ENCODE measurements around the gene RNASE13. TPM values are rescaled to one million over a fixed set of nuclear protein-coding genes. Genes with fewer than 3 reads are reported as not detected.

RNASE13 gene
- total RNA-seq, 1 experiment from 2014 or later = not detected

- DNase-seq (ENCODE audit: low spot score) = no peak
Measured at GRCh38 chr14:21066882-21067502, 32.4 kb upstream of the RNASE13 start.

GRCh38 chr14:21063479-21063878, 28.9 kb upstream of the RNASE13 start:
- no peak for DNase-seq (ENCODE audit: low spot score)

- no peak for DNase-seq (ENCODE audit: low spot score)
Measured at GRCh38 chr14:21061347-21061668, 26.7 kb upstream of the RNASE13 start.

GRCh38 chr14:21060614-21061346, 26.2 kb upstream of the RNASE13 start:
- DNase-seq (ENCODE audit: low spot score) = no peak

- DNase-seq (ENCODE audit: low spot score) = no peak
Measured at GRCh38 chr14:21059842-21060613, 25.4 kb upstream of the RNASE13 start.

GRCh38 chr14:21058903-21059302, 24.3 kb upstream of the RNASE13 start:
- no peak for DNase-seq (ENCODE audit: low spot score)

- no peak for DNase-seq (ENCODE audit: low spot score)
Measured at GRCh38 chr14:21057803-21058675, 23.4 kb upstream of the RNASE13 start, which contains the start of gene RNASE8. TSS of gene RNASE8 (plus strand) at chr14:21057822. CDS start at chr14:21057893, 71 bp downstream.

GRCh38 chr14:21056520-21057163, 22.0 kb upstream of the RNASE13 start:
- DNase-seq (ENCODE audit: low spot score) = peak; percentile 42

GRCh38 chr14:21055432-21056117, 21.0 kb upstream of the RNASE13 start:
- peak; percentile 51 for DNase-seq (ENCODE audit: low spot score)

- DNase-seq (ENCODE audit: low spot score) = no peak
Measured at GRCh38 chr14:21054768-21055145, 20.1 kb upstream of the RNASE13 start.

GRCh38 chr14:21054123-21054767, 19.6 kb upstream of the RNASE13 start:
- peak; percentile 54 for DNase-seq (ENCODE audit: low spot score)

GRCh38 chr14:21053184-21054122, 18.8 kb upstream of the RNASE13 start:
- DNase-seq (ENCODE audit: low spot score) = no peak

GRCh38 chr14:21050597-21050996, 16.0 kb upstream of the RNASE13 start:
- no peak for DNase-seq (ENCODE audit: low spot score)

- no peak for DNase-seq (ENCODE audit: low spot score)
Measured at GRCh38 chr14:21049271-21049673, 14.7 kb upstream of the RNASE13 start.

GRCh38 chr14:21048638-21049037, 14.0 kb upstream of the RNASE13 start:
- DNase-seq (ENCODE audit: low spot score) = no peak

- no peak for DNase-seq (ENCODE audit: low spot score)
Measured at GRCh38 chr14:21047378-21047781, 12.8 kb upstream of the RNASE13 start.

- DNase-seq (ENCODE audit: low spot score) = no peak
Measured at GRCh38 chr14:21043974-21044618, 9.5 kb upstream of the RNASE13 start.

- DNase-seq (ENCODE audit: low spot score) = no peak
Measured at GRCh38 chr14:21043387-21043973, 8.9 kb upstream of the RNASE13 start.
